HEK293T (cell line): Measurements from ENCODE around the gene AQP5.

Source experiments
- ELF4 ChIP-seq: fragments of 450-650 bp; IDR thresholded peaks from 2 replicates; pipeline ENCODE4 v1.6.1; 2017; ENCODE audit warnings: antibody characterized with exemption
- SP1 ChIP-seq: fragments of 450-650 bp; IDR thresholded peaks from 2 replicates; pipeline ENCODE4 v1.6.1; 2017
- SUZ12 ChIP-seq: fragments of 450-650 bp; IDR thresholded peaks from 2 replicates; pipeline ENCODE4 v1.6.1; 2016; ENCODE audit warnings: mild to moderate bottlenecking
- ZNF384 ChIP-seq: fragments of 450-650 bp; IDR thresholded peaks from 2 replicates; pipeline ENCODE4 v1.6.1; 2016

DNA sequence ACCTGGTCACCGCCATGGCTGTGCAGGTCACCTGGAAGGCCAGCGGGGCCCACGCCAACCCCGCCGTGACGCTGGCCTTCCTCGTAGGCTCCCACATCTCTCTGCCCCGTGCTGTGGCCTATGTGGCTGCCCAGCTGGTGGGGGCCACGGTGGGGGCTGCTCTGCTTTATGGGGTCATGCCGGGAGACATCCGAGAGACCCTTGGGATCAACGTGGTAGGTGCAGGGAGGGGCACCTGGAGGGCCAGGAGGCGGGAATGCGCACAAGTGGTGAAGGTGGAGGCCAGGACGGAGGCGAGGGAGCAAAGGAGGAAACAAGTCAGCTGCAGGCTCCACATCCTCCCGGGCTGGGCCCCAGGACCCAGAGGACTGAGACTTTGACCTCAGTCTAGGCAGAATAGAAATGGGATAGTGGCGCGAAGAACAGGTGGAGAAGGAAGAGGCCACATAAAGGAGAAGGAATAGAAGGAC, 11.7 kb downstream of the AQP5 start:
- TF ChIP-seq SUZ12 (no peak), ZNF384 (no peak), SP1 (no peak), ELF4 (no peak)
